ENCODE measurements around the gene ABHD8. TPM values are rescaled to one million over a fixed set of nuclear protein-coding genes. Genes with fewer than 3 reads are reported as not detected.
A peak's percentile ranks its signal among the peaks of the same experiment; 100 is the strongest.

The ABHD8 gene
- total and polyA plus RNA-seq, 2 experiments from 2014 or later, result 5.5 to 16.5 TPM

- Histone ChIP-seq H3K9me2 (ENCODE audit: insufficient read depth) (no peaks in the 10 kb centered on the region), H3K4me1 (ENCODE audit: insufficient read depth) (peaks cover 14% of the 10 kb centered on the region; the same call in 1 of the 2 replicates), H3K79me2 (replicated peaks; ENCODE audit: insufficient read depth) (no peaks in the 10 kb centered on the region), H3K4me2 (peak within 1 kb of the TSS; percentile 84), H3K4me3 (peak within 1 kb of the TSS; percentile 94), H3K36me3 (ENCODE audit: insufficient read depth) (no peaks in the 10 kb centered on the region), H3F3A (replicated peaks; ENCODE audit: low read depth) (peaks cover 14% of the 10 kb centered on the region), H2AFZ (peak within 1 kb of the TSS; percentile 84), H4K20me1 (replicated peaks; ENCODE audit: insufficient read depth) (no peaks in the 10 kb centered on the region), H3K27ac (ENCODE audit: low read depth) (no peak within 1 kb of the TSS), H3K27me3 (ENCODE audit: insufficient read depth) (peaks cover 5% of the 10 kb centered on the region; the same call in 1 of the 2 replicates)
- peaks cover 32% of the 10 kb centered on the region for H3K36me3 Mint-ChIP-seq (ENCODE audit: low read depth)
- H3K27me3 Mint-ChIP-seq (ENCODE audit: insufficient read depth, low read depth, poor library complexity), result peaks cover 24% of the 10 kb centered on the region
- H3K4me3 Mint-ChIP-seq, result peak within 1 kb of the TSS; percentile 88
- TF ChIP-seq CREB1 (CRISPR knock-in tag; IDR thresholded peaks at IDR 0.05; ENCODE audit: low read depth), result peak; percentile 90
- TF ChIP-seq STAT1 (IDR thresholded peaks at IDR 0.05; ENCODE audit: unreplicated experiment), result no peak
- TF ChIP-seq, protein P1, sequence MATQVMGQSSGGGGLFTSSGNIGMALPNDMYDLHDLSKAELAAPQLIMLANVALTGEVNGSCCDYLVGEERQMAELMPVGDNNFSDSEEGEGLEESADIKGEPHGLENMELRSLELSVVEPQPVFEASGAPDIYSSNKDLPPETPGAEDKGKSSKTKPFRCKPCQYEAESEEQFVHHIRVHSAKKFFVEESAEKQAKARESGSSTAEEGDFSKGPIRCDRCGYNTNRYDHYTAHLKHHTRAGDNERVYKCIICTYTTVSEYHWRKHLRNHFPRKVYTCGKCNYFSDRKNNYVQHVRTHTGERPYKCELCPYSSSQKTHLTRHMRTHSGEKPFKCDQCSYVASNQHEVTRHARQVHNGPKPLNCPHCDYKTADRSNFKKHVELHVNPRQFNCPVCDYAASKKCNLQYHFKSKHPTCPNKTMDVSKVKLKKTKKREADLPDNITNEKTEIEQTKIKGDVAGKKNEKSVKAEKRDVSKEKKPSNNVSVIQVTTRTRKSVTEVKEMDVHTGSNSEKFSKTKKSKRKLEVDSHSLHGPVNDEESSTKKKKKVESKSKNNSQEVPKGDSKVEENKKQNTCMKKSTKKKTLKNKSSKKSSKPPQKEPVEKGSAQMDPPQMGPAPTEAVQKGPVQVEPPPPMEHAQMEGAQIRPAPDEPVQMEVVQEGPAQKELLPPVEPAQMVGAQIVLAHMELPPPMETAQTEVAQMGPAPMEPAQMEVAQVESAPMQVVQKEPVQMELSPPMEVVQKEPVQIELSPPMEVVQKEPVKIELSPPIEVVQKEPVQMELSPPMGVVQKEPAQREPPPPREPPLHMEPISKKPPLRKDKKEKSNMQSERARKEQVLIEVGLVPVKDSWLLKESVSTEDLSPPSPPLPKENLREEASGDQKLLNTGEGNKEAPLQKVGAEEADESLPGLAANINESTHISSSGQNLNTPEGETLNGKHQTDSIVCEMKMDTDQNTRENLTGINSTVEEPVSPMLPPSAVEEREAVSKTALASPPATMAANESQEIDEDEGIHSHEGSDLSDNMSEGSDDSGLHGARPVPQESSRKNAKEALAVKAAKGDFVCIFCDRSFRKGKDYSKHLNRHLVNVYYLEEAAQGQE (IDR thresholded peaks at IDR 0.05; ENCODE audit: unreplicated experiment), result no peak
- TF ChIP-seq ZNF114 (CRISPR knock-in tag; IDR thresholded peaks at IDR 0.05), result no peak
- no peak for TF ChIP-seq EZH2 (IDR thresholded peaks at IDR 0.05; ENCODE audit: low read depth, unreplicated experiment)
- 0 out of 2 replicates have a peak, but pooled peaks have one; percentile 34 for TF ChIP-seq POLR2AphosphoS5 (IDR thresholded peaks at IDR 0.05; ENCODE audit: low read depth)
- no peak for TF ChIP-seq NANOG (IDR thresholded peaks at IDR 0.05; ENCODE audit: borderline replicate concordance)
- H3K9me3 Mint-ChIP-seq, result peaks cover 5% of the 10 kb centered on the region; the same call in 2 of the 3 replicates
- DNase-seq (ENCODE audit: low spot score), result peak; percentile 100
- H3K4me1 Mint-ChIP-seq, result peaks cover 32% of the 10 kb centered on the region
- peak; percentile 38 for ATAC-seq
- H3K27ac Mint-ChIP-seq, result peak within 1 kb of the TSS; percentile 78; the same call in 1 of the 2 replicates
Measured at GRCh38 chr19:17334414-17335409, 31.5 kb upstream of the ABHD8 start, which contains the start of gene ANO8. Gene ANO8 (minus strand): TSS chr19:17334855. CDS start chr19:17334670, 185 bp downstream.

DNA sequence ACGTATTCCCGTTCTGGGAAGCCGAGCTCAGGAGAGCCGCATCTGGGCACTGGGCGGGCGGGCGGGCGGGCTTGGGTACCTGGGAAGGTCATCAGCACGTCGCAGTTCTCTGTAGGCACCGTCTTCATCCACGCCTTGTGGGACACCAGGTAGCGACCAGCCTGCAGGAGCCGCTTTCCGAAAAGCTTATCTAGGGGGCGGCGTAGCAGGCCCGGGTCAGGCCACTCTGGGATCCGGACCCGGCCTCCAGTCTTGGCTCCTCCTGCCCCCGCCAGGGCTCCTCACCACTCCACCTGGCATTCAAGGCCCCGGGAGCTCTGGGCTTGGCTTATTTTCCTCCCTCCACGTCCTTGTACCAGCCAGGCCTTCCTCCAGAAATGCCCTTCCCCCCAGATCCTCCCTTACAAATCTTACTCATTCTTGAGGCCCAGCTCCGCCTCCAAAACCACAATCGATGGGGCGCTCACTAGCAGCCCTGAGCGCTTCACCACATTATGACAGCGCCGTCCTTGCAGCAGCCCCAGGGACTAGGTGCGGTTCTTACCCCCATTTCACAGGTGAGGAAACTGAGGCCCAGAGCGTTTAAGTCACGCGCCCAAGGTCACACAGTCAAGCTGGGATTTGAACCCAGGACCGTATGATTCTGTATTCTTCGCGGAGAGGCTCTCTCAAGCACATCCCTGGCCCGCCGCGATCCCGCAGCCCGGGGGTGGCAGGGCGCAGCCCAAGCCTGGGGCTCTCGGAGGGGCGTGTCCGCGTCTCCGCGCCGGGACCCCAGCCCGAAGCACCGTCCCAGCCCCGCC, 30.6 kb upstream of the ABHD8 start:
- H3K4me2 ChIP-seq, result peak overlapping the region; percentile 80
- no peaks in the 10 kb centered on the region for H3K9me2 ChIP-seq (ENCODE audit: insufficient read depth)
- peaks cover 7% of the 10 kb centered on the region; the same call in 1 of the 2 replicates for H3K4me1 ChIP-seq (ENCODE audit: insufficient read depth)
- Mint-ChIP-seq H3K4me1 (peaks cover 26% of the 10 kb centered on the region), H3K27ac (peak overlapping the region; percentile 78; the same call in 1 of the 2 replicates), H3K36me3 (ENCODE audit: low read depth) (peaks cover 25% of the 10 kb centered on the region), H3K27me3 (ENCODE audit: insufficient read depth, low read depth, poor library complexity) (peaks cover 22% of the 10 kb centered on the region), H3K4me3 (peak overlapping the region; percentile 88), H3K9me3 (peaks cover 5% of the 10 kb centered on the region; the same call in 2 of the 3 replicates)
- H3F3A ChIP-seq (replicated peaks; ENCODE audit: low read depth), result peaks cover 12% of the 10 kb centered on the region
- no peaks in the 10 kb centered on the region for H4K20me1 ChIP-seq (replicated peaks; ENCODE audit: insufficient read depth)
- peaks cover 9% of the 10 kb centered on the region; the same call in 1 of the 2 replicates for H3K27me3 ChIP-seq (ENCODE audit: insufficient read depth)
- peak; percentile 74 for DNase-seq (ENCODE audit: low spot score)
- peak overlapping the region; percentile 84; the same call in 1 of the 2 replicates for H2AFZ ChIP-seq
- no peak for TF ChIP-seq EZH2 (IDR thresholded peaks at IDR 0.05; ENCODE audit: low read depth, unreplicated experiment)
- TF ChIP-seq, protein P2, sequence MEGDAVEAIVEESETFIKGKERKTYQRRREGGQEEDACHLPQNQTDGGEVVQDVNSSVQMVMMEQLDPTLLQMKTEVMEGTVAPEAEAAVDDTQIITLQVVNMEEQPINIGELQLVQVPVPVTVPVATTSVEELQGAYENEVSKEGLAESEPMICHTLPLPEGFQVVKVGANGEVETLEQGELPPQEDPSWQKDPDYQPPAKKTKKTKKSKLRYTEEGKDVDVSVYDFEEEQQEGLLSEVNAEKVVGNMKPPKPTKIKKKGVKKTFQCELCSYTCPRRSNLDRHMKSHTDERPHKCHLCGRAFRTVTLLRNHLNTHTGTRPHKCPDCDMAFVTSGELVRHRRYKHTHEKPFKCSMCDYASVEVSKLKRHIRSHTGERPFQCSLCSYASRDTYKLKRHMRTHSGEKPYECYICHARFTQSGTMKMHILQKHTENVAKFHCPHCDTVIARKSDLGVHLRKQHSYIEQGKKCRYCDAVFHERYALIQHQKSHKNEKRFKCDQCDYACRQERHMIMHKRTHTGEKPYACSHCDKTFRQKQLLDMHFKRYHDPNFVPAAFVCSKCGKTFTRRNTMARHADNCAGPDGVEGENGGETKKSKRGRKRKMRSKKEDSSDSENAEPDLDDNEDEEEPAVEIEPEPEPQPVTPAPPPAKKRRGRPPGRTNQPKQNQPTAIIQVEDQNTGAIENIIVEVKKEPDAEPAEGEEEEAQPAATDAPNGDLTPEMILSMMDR (conservative IDR thresholded peaks at IDR 0.05; ENCODE audit: low read depth in 2 of 2), result peak; percentile 10 to 34; a peak in 3 of 4 replicates
- peak overlapping the region; percentile 94 for H3K4me3 ChIP-seq
- H3K36me3 ChIP-seq (ENCODE audit: insufficient read depth), result no peaks in the 10 kb centered on the region
- H3K79me2 ChIP-seq (replicated peaks; ENCODE audit: insufficient read depth), result no peaks in the 10 kb centered on the region
- no peak overlapping the region for H3K27ac ChIP-seq (ENCODE audit: low read depth)
- ATAC-seq, result peak; percentile 2
